ENCODE results near the gene SLC9A7.

SLC9A7 gene

DNA sequence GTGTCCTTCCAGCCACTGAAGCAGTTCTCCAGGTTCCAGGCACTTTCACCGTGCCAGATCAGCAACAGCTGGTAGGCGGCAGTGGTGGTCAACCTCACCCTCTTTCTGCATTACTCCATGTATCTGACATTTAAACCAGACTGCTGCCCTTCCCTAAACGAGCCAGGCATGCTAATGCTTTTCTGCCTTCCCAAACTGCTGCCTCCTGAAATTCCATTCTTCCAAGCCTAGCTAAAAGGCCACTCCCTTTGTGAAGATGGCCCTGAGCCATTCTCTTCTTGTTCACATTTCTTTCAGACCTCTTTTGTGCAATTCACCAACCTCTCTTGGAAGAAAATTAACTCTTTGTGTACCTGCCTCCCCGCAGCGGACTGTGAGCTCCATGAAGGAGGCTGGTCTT, 111.7 kb downstream of the SLC9A7 start:
- no peak for DNase-seq (ENCODE audit: low read depth)

GRCh38 chrX:46645614-46646013, 113.3 kb downstream of the SLC9A7 start:
- no peak for DNase-seq (ENCODE audit: low read depth)

GRCh38 chrX:46643636-46644035, 115.3 kb downstream of the SLC9A7 start:
- DNase-seq (ENCODE audit: low read depth): no peak

- DNase-seq (ENCODE audit: low read depth): no peak
Observed at GRCh38 chrX:46642145-46642544, 116.8 kb downstream of the SLC9A7 start.

- no peak for DNase-seq (ENCODE audit: low read depth)
Observed at GRCh38 chrX:46637938-46638337, 121.0 kb downstream of the SLC9A7 start.

DNA sequence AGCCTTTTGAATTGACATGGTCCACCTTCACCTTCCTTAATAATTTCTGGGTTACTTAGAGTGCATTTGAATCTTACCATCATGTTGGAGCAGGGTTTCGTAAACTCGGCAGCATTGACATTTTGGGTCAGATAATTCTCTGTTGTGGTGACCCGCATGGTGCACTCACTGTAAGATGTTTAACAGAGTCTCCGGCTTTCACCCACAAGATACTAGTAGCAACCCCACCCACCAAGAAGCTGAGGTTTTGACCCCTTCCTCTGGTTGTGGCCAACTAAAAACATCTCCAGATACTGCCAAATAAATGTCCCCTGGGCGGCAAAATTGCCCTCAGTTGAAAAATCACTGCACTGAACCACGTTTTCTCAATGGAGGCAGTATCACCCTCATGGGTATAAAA, 122.7 kb downstream of the SLC9A7 start:
- no peak for DNase-seq (ENCODE audit: low read depth)

DNA sequence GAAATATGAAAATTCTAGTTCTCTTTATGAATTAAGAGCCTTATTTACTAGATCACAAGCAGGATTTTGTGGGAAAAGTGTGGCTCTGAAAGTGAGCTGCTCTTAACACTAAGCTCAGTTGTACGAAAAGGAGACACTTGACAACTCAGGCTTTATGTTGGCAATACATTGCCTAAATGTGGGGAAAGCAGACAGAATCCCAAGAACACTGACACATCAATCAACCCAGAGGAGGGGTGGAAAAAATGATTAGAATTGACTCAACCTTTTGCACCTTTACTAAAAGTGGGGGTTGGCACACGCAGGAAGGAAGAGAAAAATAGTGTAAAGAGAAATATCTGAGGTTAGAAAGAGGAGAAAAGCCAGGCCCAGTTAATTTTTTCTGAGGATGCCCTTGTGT, 123.7 kb downstream of the SLC9A7 start:
- DNase-seq (ENCODE audit: low read depth): no peak

DNA sequence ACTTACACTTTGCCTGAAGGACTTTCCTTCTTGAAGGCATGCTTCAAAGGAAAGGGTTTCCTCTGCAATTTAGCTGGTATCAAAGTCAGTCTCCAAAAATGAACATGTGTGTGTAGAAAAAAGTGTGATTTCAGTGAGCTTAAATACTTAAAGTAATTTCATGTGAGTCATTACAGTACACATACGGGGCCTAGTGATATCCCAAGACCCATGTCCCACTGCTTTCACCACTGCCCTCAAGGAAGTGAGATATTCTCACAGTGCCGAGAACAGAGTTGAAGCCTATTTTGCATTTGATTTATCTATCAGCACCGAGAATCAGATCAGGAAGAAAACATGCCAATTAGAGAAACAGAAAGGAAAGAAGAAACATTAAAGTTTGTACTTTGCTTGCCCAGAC, 124.3 kb downstream of the SLC9A7 start:
- no peak for DNase-seq (ENCODE audit: low read depth)

- no peak for DNase-seq (ENCODE audit: low read depth)
Observed at GRCh38 chrX:46630141-46630540, 128.8 kb downstream of the SLC9A7 start.

GRCh38 chrX:46628460-46629371, 130.2 kb downstream of the SLC9A7 start:
- DNase-seq (ENCODE audit: low read depth): no peak

DNA sequence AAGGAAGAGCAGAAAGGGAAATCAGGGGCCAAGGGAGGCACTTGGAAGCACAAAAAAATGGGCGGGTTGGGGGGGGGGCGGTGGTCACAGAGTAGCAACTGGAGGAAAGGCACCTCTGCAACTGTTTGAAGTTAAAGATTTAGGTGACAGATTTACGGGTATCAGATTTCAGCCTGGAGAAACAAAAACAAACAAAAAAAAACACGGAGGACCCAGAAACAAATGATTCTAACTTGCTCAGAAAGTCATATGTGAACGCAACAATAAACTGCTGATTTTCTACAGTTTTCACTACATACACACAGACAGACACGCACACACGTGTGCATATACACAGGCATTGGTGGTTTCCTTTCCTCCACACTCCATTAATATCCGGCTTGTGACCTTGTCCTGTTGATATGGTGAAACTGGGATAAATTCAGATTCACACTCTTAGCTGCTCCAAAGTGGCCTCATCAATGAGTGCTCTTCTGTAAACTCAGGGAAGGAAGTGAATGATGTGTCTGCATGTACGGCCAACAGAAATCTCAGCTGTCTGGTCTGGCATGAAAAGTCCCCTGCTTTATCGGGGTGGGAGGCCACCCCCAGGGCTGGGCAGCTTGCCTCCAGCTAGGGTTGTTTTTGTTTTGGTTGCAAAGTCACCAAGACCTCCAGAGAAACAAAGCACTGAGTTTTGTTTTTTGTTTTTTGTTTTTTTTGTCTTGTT, 131.1 kb downstream of the SLC9A7 start:
- no peak for DNase-seq (ENCODE audit: low read depth)

- no peak for DNase-seq (ENCODE audit: low read depth)
Observed at GRCh38 chrX:46627062-46627461, 131.9 kb downstream of the SLC9A7 start.

DNA sequence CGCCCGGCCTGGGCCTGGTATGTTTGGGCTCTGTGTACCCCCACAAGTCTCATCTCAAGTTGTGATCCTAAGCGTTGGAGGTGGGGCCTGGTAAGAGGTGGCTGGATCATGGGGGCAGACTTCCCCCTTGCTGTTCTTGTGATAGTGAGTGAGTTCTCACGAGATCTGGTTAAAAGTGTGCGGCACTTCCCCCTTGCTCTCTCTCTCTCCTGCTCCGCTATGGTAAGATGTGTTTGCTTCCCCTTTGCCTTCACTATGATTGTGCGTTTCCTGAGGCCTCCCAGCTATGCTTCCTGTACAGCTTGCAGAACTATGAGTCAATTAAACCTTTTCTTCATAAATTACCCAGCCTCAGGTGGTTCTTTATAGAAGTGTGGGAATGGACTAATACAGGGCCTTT, 132.4 kb downstream of the SLC9A7 start:
- no peak for DNase-seq (ENCODE audit: low read depth)

DNA sequence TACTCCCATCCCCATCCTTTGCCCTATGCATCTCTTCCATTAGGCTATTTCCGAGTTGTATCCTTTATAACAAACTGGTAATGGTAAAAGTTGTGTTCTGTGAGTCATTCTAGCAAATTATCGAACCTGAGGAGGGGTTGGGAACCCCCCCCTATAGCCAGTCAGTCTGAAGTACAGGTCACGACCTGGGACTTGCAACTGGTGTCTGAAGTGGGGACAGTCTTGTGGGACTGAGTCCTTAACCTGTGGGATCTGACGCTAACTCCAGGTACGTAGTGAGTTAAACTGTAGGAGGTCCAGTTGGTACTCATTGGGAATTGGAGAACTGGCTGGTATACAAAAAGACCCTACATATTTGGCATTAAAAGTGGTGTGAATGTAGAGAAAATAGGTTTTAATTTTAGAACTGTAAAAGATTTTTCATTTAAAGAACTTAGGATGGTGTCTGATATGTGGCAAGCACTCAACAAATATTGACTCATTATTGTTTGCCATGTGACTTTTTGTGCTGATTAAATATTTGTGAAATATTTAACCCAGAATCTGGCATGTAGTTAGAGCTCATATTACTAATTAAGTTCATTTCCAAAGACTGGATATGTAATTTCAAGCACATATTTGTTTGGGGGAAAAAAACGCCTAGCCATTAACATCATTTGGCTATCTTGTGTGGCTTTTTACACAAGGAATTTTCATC, 134.7 kb downstream of the SLC9A7 start:
- no peak for DNase-seq (ENCODE audit: low read depth)

GRCh38 chrX:46621572-46621971, 137.3 kb downstream of the SLC9A7 start:
- DNase-seq (ENCODE audit: low read depth): no peak

DNA sequence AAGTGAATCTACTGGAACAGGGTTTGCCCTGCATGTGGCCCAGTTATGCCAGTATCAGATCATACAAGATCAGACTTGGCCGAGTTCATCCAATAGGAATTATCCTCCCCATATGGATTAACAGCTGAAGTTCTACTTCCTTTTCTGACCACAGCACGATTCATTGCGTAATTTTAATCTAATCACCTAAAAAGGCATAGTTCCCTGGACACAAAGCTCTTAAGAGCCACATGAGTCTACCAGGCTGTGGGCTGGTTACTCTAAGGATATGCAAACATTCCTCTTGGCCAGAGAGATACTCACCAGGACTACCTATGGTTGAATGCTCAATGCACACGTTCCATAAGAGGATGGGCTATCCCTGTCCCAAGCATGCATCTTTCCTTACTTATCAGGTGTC, 138.4 kb downstream of the SLC9A7 start:
- DNase-seq (ENCODE audit: low read depth): no peak

- no peak for DNase-seq (ENCODE audit: low read depth)
Observed at GRCh38 chrX:46618947-46619346, 140.0 kb downstream of the SLC9A7 start.

GRCh38 chrX:46617906-46618305, 141.0 kb downstream of the SLC9A7 start:
- DNase-seq (ENCODE audit: low read depth): no peak

- no peak for DNase-seq (ENCODE audit: low read depth)
Observed at GRCh38 chrX:46611658-46612362, 147.1 kb downstream of the SLC9A7 start.

- DNase-seq (ENCODE audit: low read depth): no peak
Observed at GRCh38 chrX:46610070-46610658, 148.8 kb downstream of the SLC9A7 start.

DNA sequence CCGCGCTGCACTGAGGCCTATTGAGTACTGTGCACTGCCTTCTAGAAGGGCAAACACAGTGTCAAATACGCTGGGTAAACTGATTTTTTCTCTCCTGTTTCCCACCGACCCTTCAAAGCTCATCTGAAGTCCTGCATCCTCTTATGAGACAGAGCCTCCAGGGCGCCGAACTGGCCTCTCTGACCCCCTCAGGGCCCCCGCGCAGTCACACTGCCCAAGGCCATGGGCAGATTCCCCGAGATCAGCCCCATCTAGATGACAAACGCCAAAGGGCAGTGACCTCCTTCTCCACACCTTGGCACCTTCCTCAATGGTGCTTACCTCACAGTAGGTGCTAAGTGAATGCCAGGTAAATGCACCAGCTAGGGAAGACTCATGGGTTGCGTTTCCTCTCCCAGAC, 151.0 kb downstream of the SLC9A7 start:
- no peak for DNase-seq (ENCODE audit: low read depth)
